H1 (cell line): Measurements from ENCODE around the gene IPO9. TPM values are rescaled to one million over a fixed set of nuclear protein-coding genes. Genes with fewer than 3 reads are reported as not detected.

Experiments used
- JUN ChIP-seq: IDR thresholded peaks from 2 replicates; pipeline ENCODE4 v1.6.1; 2011; ENCODE audit warnings: low read depth, mild to moderate bottlenecking, improper control_type of control experiment, low read length
- TEAD4 ChIP-seq: IDR thresholded peaks from 2 replicates; pipeline ENCODE4 v1.6.1; 2012; ENCODE audit warnings: low read depth, low read length, inconsistent platforms, mixed read lengths
- polyA plus RNA-seq, 7 experiments: library from polyadenylated mRNA; depleted of rRNA in 3 of 7; stranded (reverse) in 5 of 7; unstranded in 2 of 7; fragments of >200 nt in 5 of 7; fragments of 200-250 nt in 2 of 7; gene quantifications; 1 replicate in 5 of 7; 2 replicates in 1 of 7; 4 replicates in 1 of 7; pipeline versions ENCODE4 v1.2.1 to v1.2.3, GENCODE V29; 2011 to 2013; ENCODE audit warnings: missing spikeins in 2 of 7, mixed read lengths in 2 of 7
- total RNA-seq: library from RNA; stranded (reverse); fragmentation: NEBNext Ultra II Directional; extraction: Animal tissue kit (Norgen Biotek cat#: 25700); gene quantifications from 2 replicates; pipeline ENCODE4 v1.2.1, GENCODE V29; 2021
- TF ChIP-seq, protein P1 (sequence below): IDR thresholded peaks from 2 replicates; pipeline ENCODE4 v1.6.1; 2011; ENCODE audit warnings: low read length, improper control_type of control experiment
- TF ChIP-seq, protein P2 (sequence below): fragments of 300-600 bp; sonication (generic); IDR thresholded peaks from 2 replicates; pipeline ENCODE4 v1.7.1; 2012; ENCODE audit warnings: low read length, moderate library complexity, mild to moderate bottlenecking, inconsistent platforms; ENCODE audit not compliant: insufficient replicate concordance

Gene IPO9
- total and polyA plus RNA-seq, 2 of the 8 experiments (the other 6 are each of a cell fraction or from before 2014, with no cell fraction given): 61.0 to 122 TPM

DNA sequence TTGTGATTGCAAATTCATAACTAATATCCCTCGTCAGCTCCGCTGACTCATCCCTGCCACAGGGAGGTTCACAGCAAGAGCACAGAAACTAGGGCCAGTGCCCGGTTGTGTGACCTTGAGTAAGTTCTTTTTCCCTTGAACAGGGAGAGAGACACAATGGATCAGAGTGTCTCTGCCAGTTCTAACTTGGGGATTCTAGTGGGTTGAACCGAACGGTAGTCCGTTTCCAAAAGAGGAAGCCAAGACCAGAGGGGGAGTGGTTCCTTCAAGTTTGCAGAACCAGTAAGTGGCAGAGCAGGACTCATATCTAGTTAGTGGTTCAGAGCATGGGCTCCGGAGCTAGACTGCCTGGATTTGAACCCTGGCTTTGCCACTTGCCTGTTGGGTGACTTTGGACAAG is 54.8 kb downstream of the IPO9 start (continued):
- TF ChIP-seq, protein P1, sequence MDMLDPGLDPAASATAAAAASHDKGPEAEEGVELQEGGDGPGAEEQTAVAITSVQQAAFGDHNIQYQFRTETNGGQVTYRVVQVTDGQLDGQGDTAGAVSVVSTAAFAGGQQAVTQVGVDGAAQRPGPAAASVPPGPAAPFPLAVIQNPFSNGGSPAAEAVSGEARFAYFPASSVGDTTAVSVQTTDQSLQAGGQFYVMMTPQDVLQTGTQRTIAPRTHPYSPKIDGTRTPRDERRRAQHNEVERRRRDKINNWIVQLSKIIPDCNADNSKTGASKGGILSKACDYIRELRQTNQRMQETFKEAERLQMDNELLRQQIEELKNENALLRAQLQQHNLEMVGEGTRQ: no peak
- TF ChIP-seq JUN (no peak), TEAD4 (no peak)
- TF ChIP-seq, protein P2, sequence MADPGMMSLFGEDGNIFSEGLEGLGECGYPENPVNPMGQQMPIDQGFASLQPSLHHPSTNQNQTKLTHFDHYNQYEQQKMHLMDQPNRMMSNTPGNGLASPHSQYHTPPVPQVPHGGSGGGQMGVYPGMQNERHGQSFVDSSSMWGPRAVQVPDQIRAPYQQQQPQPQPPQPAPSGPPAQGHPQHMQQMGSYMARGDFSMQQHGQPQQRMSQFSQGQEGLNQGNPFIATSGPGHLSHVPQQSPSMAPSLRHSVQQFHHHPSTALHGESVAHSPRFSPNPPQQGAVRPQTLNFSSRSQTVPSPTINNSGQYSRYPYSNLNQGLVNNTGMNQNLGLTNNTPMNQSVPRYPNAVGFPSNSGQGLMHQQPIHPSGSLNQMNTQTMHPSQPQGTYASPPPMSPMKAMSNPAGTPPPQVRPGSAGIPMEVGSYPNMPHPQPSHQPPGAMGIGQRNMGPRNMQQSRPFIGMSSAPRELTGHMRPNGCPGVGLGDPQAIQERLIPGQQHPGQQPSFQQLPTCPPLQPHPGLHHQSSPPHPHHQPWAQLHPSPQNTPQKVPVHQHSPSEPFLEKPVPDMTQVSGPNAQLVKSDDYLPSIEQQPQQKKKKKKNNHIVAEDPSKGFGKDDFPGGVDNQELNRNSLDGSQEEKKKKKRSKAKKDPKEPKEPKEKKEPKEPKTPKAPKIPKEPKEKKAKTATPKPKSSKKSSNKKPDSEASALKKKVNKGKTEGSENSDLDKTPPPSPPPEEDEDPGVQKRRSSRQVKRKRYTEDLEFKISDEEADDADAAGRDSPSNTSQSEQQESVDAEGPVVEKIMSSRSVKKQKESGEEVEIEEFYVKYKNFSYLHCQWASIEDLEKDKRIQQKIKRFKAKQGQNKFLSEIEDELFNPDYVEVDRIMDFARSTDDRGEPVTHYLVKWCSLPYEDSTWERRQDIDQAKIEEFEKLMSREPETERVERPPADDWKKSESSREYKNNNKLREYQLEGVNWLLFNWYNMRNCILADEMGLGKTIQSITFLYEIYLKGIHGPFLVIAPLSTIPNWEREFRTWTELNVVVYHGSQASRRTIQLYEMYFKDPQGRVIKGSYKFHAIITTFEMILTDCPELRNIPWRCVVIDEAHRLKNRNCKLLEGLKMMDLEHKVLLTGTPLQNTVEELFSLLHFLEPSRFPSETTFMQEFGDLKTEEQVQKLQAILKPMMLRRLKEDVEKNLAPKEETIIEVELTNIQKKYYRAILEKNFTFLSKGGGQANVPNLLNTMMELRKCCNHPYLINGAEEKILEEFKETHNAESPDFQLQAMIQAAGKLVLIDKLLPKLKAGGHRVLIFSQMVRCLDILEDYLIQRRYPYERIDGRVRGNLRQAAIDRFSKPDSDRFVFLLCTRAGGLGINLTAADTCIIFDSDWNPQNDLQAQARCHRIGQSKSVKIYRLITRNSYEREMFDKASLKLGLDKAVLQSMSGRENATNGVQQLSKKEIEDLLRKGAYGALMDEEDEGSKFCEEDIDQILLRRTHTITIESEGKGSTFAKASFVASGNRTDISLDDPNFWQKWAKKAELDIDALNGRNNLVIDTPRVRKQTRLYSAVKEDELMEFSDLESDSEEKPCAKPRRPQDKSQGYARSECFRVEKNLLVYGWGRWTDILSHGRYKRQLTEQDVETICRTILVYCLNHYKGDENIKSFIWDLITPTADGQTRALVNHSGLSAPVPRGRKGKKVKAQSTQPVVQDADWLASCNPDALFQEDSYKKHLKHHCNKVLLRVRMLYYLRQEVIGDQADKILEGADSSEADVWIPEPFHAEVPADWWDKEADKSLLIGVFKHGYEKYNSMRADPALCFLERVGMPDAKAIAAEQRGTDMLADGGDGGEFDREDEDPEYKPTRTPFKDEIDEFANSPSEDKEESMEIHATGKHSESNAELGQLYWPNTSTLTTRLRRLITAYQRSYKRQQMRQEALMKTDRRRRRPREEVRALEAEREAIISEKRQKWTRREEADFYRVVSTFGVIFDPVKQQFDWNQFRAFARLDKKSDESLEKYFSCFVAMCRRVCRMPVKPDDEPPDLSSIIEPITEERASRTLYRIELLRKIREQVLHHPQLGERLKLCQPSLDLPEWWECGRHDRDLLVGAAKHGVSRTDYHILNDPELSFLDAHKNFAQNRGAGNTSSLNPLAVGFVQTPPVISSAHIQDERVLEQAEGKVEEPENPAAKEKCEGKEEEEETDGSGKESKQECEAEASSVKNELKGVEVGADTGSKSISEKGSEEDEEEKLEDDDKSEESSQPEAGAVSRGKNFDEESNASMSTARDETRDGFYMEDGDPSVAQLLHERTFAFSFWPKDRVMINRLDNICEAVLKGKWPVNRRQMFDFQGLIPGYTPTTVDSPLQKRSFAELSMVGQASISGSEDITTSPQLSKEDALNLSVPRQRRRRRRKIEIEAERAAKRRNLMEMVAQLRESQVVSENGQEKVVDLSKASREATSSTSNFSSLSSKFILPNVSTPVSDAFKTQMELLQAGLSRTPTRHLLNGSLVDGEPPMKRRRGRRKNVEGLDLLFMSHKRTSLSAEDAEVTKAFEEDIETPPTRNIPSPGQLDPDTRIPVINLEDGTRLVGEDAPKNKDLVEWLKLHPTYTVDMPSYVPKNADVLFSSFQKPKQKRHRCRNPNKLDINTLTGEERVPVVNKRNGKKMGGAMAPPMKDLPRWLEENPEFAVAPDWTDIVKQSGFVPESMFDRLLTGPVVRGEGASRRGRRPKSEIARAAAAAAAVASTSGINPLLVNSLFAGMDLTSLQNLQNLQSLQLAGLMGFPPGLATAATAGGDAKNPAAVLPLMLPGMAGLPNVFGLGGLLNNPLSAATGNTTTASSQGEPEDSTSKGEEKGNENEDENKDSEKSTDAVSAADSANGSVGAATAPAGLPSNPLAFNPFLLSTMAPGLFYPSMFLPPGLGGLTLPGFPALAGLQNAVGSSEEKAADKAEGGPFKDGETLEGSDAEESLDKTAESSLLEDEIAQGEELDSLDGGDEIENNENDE: no peak
